Muscle of leg (tissue), 11 donors: ENCODE measurements around the gene INTS6. TPM values are rescaled to one million over a fixed set of nuclear protein-coding genes. Genes with fewer than 3 reads are reported as not detected.

ENCODE experiments used
- DNase-seq: peaks from one replicate; pipeline ENCODE4 v3.0.0; 2013
- H3K27ac ChIP-seq: one replicate; pipeline ENCODE4 v1.5.1; 2013; ENCODE audit warnings: mild to moderate bottlenecking, low read length, control low read depth
- H3K27me3 ChIP-seq: one replicate; pipeline ENCODE4 v1.6.1; 2013; ENCODE audit warnings: low read length; ENCODE audit not compliant: control insufficient read depth, insufficient read depth
- H3K36me3 ChIP-seq: one replicate; pipeline ENCODE4 v1.6.1; 2013; ENCODE audit warnings: low read length; ENCODE audit not compliant: control insufficient read depth, insufficient read depth
- H3K4me1 ChIP-seq: one replicate; pipeline ENCODE4 v1.6.1; 2013; ENCODE audit warnings: low read length; ENCODE audit not compliant: control insufficient read depth, insufficient read depth
- H3K4me3 ChIP-seq: one replicate; pipeline ENCODE4 v1.5.1; 2013; ENCODE audit warnings: low read length, control low read depth
- H3K9me3 ChIP-seq: replicated peaks from 2 replicates; pipeline ENCODE4 v1.6.1; 2013; ENCODE audit warnings: low read depth, low read length; ENCODE audit not compliant: control insufficient read depth
- WGBS: methylation state at CpG from one replicate; pipeline ENCODE4 v1.1.5; 2013; ENCODE audit warnings: missing lambda C conversion rate; ENCODE audit not compliant: insufficient coverage; 5-methylcytosine and 5-hydroxymethylcytosine counted together
- polyA plus RNA-seq, 8 donors: library from polyadenylated mRNA; unstranded; fragments of 120-200 nt; gene quantifications; one replicate each; pipeline versions ENCODE4 v1.2.1 to v1.2.3, GENCODE V29; 2013; ENCODE audit warnings: inconsistent platforms in 1 of 8, low replicate concordance in 1 of 8; ENCODE audit not compliant: insufficient read length in 8 of 8, insufficient read depth in 1 of 8
- total RNA-seq: library from RNA; stranded (reverse); fragments of 120-200 nt; gene quantifications from one replicate; pipeline ENCODE4 v1.2.4, GENCODE V29; 2013

Gene INTS6
- total and polyA plus RNA-seq, 9 donors, result 16.9 to 27.7 (median 20.1) TPM

DNA sequence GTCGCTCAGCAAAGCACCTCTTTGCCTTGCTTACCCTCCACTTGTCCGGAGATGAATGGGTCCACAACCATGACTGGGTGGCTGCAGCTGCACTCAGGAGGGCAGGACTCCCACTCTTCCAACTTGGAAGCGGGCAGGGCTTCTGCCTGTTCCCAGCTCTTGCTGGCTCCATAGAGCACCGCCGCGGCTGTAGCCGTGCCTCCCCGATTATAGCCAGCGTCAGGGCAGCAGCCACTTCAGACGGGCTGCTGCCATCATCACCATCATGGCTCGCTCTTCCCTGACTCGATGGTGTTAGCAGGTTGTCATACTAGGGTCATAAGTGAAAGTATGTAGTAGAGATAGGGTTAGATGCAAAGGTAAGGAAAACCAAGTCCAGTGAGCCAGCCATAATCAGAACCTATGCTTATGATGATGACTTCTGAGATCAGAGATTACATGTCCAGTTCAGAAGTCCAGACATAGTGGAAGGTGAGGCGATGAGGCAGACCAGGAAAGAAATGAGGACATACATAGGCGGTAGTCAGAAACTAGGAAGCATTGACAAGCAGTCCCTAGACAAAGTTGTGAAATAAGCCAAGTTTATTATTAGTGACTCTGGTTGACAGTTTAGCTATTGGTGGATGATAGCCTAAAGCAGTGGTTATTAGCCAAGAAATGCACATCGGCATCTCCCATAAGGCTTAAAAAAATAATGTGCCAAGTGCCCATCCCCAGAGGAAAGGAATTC lies 4.4 kb upstream of the INTS6 start:
- DNase-seq, result no peak
- Histone ChIP-seq H3K9me3 (no peaks in the 10 kb centered on the region), H3K27ac (no peak overlapping the region), H3K36me3 (peaks cover 16% of the 10 kb centered on the region), H3K27me3 (no peaks in the 10 kb centered on the region), H3K4me1 (peaks cover 4% of the 10 kb centered on the region), H3K4me3 (no peak overlapping the region)
- 96% methylated on average over 13 of the region's 15 CpGs for WGBS

DNA sequence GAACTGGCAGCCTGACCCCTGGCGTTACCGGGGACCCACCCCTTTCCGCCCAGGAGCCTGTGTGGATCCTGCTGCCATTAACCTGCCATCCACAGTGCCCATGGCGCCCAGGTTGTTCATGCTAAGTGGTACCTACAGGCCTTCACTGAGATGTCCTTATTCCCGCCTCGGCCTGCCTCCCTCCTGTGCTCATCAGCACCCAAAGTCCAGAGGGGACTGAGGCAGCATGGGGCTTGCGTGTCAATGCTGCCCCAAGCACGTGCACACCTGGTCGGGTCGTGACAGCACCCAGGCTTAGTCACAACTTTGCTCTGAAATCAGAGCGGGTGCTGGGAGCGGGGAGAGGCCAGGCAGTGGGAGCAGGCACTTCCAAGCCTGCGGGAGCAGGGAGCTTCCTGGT lies 3.7 kb upstream of the INTS6 start:
- over 99% methylated on average over 12 of the region's 13 CpGs for WGBS

DNA sequence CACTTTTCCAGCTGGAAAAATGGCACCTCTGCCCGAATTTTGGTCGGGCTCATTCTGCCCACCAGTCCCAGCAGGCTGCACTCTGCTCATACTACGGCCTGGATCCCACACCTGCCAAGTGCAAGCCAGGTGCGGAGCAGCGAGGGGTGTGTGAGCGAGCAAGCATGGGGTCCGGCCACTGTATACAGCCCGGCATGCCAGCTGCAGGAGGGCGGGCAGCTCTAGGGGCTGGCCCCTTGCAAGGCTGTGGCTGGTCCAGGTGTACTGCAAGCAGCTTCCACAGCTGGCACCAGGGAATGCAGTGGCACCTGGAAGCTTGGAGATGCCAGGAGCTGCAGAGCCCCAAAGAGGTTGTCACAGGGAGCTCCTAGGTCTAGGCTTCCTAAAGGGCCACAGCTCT lies 2.7 kb upstream of the INTS6 start:
- no peak overlapping the region for H3K4me3 ChIP-seq
- H3K27ac ChIP-seq, result no peak overlapping the region
- H3K27me3 ChIP-seq, result no peaks in the 10 kb centered on the region
- 97% methylated on average over 9 of the region's 9 CpGs for WGBS
- peaks cover 4% of the 10 kb centered on the region for H3K4me1 ChIP-seq
- H3K36me3 ChIP-seq, result peaks cover 16% of the 10 kb centered on the region
- H3K9me3 ChIP-seq, result no peaks in the 10 kb centered on the region
- no peak for DNase-seq

More for the DNA sequence above, 3.7 kb upstream of the INTS6 start:
- H3K4me3 ChIP-seq, result no peak overlapping the region
- H3K4me1 ChIP-seq, result peaks cover 4% of the 10 kb centered on the region
- H3K36me3 ChIP-seq, result peaks cover 16% of the 10 kb centered on the region
- no peak for DNase-seq
- no peak overlapping the region for H3K27ac ChIP-seq
- H3K27me3 ChIP-seq, result no peaks in the 10 kb centered on the region
- no peaks in the 10 kb centered on the region for H3K9me3 ChIP-seq

DNA sequence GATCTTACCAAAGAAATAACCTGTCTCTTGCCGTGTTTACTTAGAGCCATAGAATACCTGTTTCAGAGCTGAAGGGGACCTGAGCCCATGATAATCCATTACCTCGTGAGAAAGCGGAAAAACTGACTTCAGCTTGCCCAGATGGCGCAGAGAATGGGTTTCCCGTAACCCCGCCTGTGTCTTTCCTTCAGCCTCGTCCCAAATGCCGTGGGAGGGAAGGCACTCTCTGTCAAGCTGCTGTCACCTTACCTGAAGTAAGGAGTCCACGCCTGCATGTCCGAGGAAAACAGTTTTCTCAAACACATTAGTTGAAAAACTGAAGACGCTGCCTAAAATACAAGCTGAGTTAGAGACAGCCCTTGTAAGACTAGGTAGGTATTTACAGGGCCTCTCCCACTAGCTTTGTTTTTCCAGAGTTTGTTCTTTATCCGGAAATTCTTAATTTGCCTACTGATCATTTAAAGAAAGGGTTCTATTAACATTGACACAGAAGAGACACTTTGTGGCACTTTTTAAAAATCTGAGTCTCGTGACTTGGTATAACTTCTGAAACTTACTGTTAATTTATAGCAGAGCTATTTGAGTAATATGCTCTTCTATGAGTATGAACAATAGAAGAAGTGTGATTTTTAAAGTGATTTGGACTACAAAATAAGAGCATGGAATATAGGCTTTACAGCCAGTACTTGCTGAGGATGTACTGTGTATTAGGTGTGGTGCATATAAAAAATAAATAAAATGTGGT lies 1.3 kb upstream of the INTS6 start:
- Histone ChIP-seq H3K9me3 (no peaks in the 10 kb centered on the region), H3K27me3 (no peaks in the 10 kb centered on the region), H3K4me1 (peaks cover 4% of the 10 kb centered on the region), H3K36me3 (peaks cover 18% of the 10 kb centered on the region), H3K27ac (peak overlapping the region; percentile 96), H3K4me3 (peak overlapping the region; percentile 73)
- WGBS, result 14% methylated on average over 7 of the region's 13 CpGs
- peak; percentile 71 for DNase-seq

DNA sequence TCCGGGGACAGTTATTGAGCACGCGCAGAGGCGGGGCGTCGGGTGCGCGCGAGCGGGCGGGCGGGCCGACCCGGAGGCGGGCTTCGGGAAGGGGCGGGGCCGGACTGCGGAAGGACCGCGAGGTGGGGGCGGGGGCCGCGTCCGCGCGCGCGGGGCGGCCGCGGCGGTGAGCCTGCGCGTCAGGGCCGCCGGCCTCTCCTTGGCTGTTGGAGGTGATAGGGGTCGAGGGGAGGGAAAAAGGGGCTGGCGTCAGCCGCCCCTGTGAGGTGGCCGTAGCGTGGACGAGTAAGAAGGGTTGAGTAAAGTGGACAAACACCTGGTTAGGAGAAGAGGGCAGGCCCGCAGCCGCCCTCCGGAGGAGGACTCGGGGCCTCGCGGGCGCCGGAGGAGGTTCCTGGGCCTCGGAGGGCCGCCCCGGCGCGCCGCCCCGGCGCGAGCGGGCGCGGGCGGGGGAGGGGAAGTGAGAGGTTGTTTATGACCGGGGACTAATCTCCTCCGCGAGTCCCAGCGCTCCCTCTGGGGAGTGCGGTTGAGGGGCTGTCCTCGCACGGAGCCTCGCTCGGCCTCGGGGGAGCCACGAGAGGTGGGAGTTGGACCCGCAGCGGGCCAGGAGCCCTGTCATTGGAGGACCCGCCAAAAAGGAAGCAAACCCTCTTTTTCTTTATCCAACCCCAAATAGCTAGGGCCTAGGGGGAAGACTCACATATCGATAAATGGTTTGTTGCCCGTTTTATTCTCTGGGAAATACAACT lies 547 bp upstream of the INTS6 start:
- peak overlapping the region; percentile 73 for H3K4me3 ChIP-seq
- H3K9me3 ChIP-seq, result no peaks in the 10 kb centered on the region
- H3K36me3 ChIP-seq, result peaks cover 19% of the 10 kb centered on the region
- H3K27ac ChIP-seq, result peak overlapping the region; percentile 96
- H3K27me3 ChIP-seq, result no peaks in the 10 kb centered on the region
- H3K4me1 ChIP-seq, result peaks cover 4% of the 10 kb centered on the region
- under 1% methylated on average over 63 of the region's 80 CpGs for WGBS
- DNase-seq, result no peak

DNA sequence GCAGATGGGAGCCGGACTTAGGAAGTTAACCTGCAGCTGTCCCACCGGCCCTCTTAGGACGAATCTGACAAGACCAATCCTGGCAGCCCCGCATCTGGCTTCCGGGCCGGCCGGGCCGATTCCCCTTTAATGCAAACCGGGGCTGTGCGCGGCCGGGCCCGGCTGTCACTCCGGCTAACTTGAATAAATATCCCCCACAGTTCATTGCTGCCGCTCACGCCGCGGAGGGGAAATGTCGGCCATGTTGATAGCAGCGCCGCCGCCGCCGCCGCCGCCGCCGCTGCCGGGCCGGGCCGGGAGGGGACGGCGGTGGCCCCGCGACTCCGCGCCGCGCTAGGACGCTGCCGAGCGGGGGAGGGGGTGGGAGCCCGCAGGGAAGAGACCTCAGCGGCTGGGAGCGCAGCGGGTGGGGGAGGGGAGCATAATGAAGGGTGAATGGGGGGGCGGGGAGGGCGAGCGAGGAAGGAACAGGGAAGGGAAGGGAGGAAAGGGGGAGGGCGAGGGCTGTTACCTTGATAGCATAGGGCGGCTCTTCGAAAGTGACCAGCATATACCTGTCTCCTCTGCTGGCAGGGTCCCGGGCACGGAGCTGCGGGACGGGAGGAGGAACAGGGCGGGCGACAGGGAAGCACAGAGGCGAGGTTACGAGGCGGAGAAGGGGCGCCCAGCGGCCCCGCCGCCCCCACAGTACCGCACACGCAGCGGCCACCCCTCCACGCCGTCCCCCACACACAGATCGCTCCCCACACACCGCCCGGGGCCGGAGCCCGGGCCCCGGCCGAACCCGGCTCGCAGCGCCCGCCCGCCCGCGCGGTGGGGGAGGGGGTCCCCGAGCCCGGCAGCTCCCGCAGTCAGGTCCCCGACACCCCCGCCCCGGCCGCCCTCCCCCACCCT lies 1.1 kb downstream of the INTS6 start:
- no peaks in the 10 kb centered on the region for H3K9me3 ChIP-seq
- peak overlapping the region; percentile 96 for H3K27ac ChIP-seq
- peak overlapping the region; percentile 96 for H3K4me3 ChIP-seq
- under 1% methylated on average over 61 of the region's 92 CpGs for WGBS
- H3K36me3 ChIP-seq, result peaks cover 15% of the 10 kb centered on the region
- peak; percentile 91 for DNase-seq
- peaks cover 4% of the 10 kb centered on the region for H3K4me1 ChIP-seq
- no peaks in the 10 kb centered on the region for H3K27me3 ChIP-seq

DNA sequence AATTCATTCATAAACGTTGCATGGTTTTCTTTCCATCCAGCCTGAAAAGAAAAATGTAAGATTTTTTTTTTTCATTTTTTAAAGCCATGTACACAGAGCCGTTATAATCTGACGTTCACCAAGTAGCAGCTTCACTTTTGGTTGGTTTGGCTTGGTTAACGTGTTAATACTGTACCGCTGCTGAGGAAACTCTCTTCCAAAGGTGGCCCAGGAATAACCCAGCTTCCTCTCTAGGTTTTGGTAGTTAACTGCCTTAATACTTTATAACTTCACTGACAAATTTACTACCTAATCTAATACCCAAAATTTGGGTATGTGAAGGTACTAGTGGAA lies 1.7 kb downstream of the INTS6 start:
- DNase-seq, result no peak
- peaks cover 11% of the 10 kb centered on the region for H3K36me3 ChIP-seq

DNA sequence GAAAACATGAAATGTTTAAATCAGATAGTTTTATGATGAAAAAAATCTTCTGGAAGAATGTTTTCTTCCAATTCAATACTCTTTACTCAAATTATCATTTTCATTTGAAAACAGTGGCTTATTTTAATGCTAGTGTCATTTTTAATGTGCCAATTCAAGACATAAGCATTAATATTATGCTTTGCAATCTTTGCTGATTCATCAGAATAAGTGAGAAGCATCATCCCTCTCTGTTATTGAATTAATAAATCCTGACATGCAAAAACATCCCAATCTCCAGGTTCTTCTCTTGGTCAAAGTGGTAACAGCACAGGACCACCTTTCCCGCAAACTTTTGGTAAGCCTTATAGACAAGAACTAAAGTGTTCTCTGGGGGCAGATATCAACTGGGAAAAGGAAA lies 3.8 kb downstream of the INTS6 start:
- Histone ChIP-seq H3K27me3 (no peaks in the 10 kb centered on the region), H3K4me3 (no peak overlapping the region), H3K9me3 (no peaks in the 10 kb centered on the region), H3K36me3 (peaks cover 3% of the 10 kb centered on the region), H3K27ac (no peak overlapping the region), H3K4me1 (peaks cover 2% of the 10 kb centered on the region)
- DNase-seq, result no peak
- WGBS, result no CpG with 5 or more reads among the region's 1 CpG

More for the DNA sequence above, 1.7 kb downstream of the INTS6 start:
- H3K27ac ChIP-seq, result peak overlapping the region; percentile 96
- peak overlapping the region; percentile 82 for H3K4me3 ChIP-seq
- H3K27me3 ChIP-seq, result no peaks in the 10 kb centered on the region
- H3K4me1 ChIP-seq, result peaks cover 4% of the 10 kb centered on the region
- no peaks in the 10 kb centered on the region for H3K9me3 ChIP-seq
- WGBS, result no CpG with 5 or more reads among the region's 5 CpGs

DNA sequence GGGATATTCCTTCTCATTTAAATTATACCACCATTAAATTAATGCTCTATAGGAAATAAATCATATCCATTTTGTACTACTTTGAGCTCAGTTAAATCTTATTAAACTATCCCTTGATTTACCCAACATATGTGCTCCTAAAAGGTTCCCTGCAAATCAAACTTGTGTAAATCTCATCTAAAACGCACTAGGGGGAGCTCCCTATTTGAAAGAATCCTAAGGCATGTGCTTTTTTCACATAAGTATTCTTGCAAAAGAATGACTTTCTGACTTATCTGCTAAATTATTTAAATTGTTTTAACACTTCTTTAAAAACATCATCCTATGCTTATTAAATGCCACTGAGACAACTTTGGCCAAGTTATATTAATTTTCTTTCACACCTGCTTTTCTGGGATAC lies 7.9 kb downstream of the INTS6 start:
- Histone ChIP-seq H3K4me1 (no peaks in the 10 kb centered on the region), H3K27ac (no peak overlapping the region), H3K4me3 (no peak overlapping the region), H3K9me3 (no peaks in the 10 kb centered on the region), H3K36me3 (peaks cover 3% of the 10 kb centered on the region), H3K27me3 (no peaks in the 10 kb centered on the region)
- no CpG with 5 or more reads among the region's 1 CpG for WGBS
- peak; percentile 67 for DNase-seq
